HPDE6-E6E7 (cell line): ENCODE measurements around the gene CCDC28B.
A peak's percentile ranks its signal among the peaks of the same experiment; 100 is the strongest.

Experiments
- DNase-seq: peaks from one replicate; pipeline ENCODE4 v3.0.0; 2011; ENCODE audit warnings: missing footprints; ENCODE audit errors: extremely low spot score

CCDC28B gene

DNA sequence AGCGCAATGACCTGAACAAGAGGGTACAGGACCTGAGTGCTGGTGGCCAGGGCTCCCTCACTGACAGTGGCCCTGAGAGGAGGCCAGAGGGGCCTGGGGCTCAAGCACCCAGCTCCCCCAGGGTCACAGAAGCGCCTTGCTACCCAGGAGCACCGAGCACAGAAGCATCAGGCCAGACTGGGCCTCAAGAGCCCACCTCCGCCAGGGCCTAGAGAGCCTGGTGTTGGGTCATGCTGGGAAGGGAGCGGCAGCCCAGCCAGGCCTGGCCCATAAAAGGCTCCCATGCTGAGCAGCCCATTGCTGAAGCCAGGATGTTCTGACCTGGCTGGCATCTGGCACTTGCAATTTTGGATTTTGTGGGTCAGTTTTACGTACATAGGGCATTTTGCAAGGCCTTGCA is 5.4 kb upstream of the CCDC28B start:
- no peak for DNase-seq

DNA sequence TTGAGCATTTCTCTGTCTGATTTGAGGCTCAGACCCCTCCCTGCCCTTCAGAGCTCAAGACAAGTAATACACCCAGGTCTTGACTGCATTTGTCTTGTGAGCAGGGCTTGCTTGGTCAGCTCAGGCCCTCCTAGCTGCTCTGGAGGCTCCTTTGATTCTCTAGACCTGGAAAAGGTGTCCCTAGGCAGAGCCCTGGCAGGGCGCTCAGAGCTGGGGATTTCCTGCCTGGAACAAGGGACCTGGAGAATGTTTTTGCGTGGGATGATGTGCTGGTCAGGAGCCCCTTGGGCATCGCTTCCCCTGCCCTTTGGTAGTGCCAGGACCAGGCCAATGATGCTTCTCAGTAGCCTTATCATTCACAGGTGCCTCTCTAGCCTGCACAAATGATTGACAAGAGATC is 4.9 kb upstream of the CCDC28B start:
- no peak for DNase-seq

DNA sequence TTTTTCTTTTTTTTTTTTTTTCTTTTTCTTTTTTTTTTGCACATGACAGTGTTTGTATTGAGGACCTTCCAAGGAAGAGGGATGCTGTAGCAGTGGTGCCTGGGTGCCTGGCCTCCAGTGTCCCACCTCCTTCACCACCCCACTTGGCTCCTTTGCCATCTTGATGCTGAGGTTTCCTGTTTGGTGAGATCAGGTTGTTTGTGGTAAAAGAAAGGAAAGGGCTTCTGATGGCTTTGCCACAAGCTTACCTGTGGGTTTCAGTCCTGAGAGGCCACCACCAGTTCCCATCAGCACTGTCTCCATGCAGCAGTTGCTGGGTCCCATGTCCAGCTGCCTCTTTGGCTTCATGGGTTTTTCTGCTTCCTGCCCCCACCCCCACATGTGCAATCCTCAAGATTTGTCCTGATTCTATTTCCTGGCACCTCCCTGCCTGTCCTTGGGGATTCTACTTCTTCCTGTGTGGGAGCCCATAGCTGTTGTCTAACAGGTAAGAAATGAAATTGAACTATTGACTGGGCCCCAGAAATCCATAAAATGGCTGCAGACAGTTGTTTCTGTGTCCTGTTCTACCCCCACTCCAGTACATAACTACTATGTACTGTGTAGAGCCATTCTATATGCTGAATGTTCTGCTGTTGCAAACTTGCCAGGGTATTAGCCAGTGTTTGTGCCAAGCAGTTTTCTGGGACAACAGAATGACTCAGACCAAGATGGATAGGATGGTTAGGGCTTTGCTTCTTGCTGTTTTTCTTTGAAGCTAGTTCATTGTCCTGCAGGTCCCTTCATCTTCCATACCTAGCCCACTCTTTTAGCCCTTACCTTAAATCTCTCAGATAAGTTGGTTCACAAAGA is 4.2 kb upstream of the CCDC28B start:
- DNase-seq = no peak

DNA sequence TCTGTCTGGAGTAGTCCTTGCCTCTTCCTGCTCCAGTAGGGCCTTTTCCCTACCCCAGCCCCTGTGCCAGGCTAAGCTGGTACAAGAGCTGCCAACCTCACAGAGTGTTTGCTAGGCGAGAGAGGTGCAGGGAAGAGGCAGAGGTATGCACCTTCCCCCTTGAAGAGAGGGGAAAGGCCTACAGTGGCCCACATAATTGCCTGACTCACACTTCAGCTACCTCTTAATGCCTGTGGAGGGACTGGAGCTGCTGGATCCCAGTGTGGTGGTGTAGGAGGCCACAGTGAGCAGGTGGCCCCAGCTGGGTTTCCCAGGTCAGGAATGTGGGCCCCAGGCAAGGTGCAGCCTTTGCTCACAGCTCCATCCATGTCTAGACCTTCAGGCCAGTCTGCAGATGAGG is 3.3 kb upstream of the CCDC28B start:
- DNase-seq = no peak

DNA sequence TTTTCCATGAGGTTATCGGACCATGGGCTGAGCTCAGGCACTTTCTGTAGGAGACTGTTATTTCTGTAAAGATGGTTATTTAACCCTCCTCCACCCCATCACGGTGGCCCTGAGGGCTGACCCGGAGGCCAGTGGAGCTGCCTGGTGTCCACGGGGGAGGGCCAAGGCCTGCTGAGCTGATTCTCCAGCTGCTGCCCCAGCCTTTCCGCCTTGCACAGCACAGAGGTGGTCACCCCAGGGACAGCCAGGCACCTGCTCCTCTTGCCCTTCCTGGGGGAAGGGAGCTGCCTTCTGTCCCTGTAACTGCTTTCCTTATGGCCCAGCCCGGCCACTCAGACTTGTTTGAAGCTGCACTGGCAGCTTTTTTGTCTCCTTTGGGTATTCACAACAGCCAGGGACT is 2.6 kb upstream of the CCDC28B start:
- DNase-seq = no peak

DNA sequence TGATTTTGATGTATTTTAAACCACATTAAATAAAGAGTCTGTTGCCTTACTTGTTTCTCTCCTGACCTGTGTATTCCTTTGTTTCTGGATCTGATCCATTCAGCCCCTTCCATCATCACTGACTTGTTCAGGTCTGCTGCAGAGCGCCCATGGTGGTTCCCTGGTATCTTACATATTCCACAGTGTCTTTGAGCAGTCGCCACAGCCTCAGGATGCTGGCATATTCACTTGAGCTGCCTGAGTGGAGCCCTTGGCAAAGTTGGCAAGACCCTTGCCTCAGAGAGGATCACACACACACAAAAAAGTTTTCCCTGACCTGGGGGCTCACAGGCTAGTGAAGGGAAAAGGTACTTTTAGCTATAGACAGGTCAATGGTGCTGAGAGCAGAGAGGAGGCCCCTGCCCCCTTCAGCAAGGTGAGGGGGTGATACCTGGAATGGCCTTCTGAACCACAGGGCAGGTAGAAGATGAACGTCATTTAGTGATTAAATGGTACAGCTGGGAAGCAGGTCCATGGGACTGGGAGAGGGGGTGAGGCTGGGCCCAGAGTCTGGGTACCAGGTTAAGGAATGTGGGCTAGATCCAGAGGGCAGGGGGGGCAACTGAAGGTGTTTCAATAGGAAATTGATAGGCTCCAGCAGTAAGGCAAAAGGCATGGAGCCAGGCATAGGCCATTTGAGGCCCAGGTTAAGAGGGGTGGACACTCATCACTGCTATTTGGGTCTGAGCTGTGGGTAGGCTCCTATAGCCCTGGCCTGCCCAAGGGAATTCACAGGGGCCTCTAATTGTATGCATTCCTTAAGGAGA is 2.0 kb upstream of the CCDC28B start:
- no peak for DNase-seq

DNA sequence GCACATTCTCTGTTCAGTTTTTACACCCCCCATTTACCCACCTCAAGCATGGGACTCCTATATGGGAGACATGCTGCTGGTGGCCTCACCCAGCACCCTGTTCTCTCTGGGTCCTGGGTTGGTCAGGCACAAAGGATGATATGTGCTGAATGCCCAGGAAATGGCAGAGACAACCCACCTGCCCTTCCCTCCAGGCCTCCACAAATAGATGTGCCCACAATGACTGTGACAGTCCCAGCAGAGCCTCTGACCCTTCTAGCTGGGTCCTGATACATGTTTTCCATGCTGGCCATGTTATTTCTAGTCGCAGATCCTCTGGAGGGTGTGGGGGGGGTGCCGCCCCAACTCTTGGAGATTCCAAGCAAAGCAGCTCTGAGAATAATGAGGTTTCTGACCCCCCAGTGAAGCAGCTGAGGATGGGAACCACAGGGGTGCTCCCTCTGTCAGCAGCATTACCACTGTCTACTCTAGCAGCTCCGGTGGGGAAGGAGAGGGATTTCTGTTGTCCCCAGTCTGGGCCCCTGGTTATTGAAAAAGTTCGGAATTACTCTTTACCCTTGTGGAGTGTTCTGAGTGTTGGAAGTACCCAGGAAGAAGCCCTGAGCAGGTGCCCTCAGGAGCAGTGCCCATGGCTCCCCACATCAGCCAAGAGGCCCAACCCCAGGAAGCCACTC is 1.2 kb upstream of the CCDC28B start:
- DNase-seq = no peak

DNA sequence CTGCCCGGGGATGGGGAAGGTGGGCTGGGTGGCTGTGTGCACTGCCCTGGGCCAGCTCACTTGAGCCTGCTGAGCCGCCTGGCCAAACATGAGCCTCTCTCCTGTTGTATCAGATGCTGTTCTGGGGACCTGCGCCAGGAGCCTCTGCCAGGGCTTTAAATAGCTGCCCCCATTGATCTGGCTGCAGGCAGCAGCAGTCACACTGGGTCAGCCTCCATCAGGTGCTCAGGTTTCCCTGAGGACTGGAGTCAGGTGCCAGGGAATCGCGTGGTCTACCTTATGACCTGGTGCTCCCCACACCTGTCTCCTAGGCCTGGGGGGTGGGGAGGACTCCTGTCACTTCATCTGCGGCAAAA is 700 bp upstream of the CCDC28B start:
- DNase-seq = no peak

DNA sequence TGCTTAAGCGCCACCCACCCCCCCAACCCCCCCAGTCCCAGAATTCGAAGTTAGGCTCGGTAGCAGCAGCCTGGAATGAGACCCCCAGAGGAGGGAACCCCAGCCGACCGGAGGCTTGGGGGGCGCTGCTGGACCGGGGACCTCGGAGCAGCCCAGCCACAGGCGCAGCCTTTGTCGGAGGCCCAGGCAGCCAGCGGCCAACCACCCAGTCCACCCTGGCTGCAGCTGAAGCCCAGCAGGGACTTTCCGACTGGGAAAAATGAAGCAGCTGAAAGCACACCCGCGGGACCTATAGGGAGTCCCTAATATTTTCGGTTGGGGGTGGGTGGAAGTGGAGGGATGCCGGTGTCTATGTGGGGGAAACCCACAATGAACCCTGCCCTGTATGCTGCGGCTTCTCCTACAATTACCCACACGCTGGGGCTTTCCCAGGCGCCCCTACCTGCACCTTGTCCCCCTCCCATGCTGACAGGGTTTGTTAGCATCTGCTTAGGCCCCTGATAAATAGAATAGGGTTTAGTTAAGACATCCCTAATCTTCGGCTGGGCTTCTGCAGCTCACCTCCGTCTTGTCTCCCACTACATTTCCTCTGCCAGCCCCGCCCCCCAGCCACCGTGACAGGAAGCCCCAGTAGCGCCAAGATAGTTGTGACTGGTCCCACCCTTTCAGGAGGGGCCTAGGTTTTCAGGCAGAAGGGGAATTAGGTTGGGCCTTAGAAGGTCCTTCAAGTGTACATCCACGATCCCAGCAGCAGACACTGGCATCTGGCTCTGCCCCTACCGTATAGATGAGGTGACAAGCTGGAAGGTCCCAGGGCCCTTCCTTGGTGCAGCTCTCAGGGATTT is 838 bp downstream of the CCDC28B start:
- peak; percentile 37 for DNase-seq

DNA sequence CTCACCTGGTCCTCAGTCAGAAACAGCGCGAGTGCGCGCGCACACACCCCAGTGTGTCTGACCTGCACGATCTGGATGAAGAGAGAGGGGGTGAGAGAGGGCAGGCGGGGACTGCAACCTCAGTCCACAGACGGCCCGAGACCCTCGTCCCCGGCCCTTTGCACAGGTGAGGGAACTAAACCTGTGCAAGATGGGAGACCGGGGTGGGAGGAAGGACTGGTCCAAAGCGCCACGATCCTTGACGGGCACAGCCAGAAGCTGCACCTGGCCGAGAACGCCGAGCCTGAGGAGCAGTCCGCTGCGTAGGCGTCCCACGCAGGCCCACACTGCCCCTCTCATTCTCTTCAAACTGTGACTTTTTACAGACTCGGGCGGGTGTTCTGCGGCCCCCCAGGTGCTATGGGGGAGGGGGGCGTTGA is 4.6 kb downstream of the CCDC28B start:
- no peak for DNase-seq

DNA sequence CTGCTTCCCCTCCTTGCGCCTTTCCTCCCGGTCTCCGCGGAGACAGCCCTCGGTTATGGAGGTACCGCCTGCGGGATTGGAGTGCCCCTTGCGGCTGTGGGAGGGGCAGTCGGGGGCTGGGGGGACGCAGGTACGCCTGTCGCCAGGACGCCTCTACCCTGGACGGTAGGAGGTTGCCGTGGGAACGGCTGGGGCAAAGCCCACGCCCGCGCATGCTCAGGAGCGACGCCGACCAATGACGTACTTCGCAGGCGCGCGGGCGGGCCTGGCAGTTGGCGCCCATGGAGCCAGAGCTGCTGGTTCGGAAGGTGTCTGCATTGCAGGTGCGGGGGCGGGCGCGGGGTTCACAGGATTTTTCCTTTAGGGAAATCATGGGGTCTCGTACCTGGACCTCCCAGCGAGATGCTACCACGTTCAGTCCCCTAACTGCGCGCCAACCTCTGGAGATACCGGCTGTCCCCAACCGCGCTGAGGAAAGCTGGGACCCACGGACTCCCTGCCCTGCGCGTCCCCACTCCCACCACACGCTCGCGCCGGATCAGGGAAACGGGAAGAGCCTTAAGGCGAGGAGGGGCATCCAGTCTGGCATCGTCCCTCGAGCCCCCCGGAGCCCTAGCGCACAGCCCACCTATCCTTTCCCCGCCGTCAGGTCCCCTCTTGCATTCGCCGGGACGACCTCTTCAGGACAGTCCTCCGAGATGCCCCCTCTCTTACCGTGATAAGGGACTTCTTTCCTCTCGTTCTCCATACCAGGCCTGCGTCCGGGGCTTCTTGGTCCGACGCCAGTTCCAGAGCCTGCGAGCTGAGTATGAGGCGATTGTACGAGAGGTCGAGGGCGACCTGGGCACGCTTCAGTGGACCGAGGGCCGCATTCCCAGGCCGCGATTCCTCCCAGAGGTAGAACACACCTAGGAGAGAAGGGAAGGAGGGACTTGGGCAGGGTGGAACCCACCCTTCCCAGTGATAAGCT is 5.3 kb downstream of the CCDC28B start, which contains the start of gene IQCC:
Gene IQCC, plus strand, starts transcription at position 271 of the 970 bp plus-strand sequence. Its CDS starts 11 bp downstream, at position 282.
- DNase-seq = peak; percentile 85

DNA sequence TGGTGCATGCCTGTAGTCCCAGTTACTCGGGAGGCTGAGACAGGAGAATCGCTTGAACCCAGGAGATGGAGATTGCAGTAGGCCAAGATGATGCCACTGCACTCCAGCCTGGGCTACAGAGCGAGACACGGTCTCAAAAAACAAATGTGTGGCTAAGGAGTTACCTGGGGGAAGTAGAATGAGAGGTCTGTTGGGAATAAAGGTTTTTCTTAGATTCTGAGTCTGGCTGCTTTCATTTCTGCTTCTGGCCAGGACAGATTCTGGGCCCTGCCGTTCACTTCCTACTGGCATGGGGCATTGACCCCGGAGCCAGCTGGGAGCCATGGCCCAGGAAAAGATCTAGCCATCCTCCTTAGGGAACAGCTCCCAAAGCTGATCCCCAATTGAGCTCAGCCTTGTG is 8.1 kb downstream of the CCDC28B start:
- no peak for DNase-seq

DNA sequence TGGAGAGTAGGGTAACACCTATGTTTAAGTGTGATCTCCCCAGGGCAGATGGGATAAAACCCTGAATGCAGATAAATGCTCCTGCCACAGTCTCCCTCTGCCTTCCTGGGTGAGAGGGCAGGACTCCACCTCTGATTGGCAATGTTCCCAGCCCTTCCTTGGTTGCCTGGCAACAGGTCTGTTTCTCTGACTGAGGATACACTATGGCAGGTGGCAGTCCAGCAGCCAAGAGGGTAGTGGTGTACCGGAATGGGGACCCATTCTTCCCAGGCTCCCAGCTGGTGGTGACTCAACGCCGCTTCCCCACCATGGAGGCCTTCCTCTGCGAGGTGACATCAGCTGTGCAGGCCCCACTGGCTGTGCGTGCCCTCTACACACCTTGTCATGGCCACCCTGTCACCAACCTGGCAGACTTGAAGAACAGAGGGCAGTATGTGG is 8.5 kb downstream of the CCDC28B start, which contains the start of gene DCDC2B:
Gene DCDC2B, plus strand, starts transcription at position 199 of the 438 bp plus-strand sequence. Its CDS starts 5 bp downstream, at position 204.
- peak; percentile 50 for DNase-seq

DNA sequence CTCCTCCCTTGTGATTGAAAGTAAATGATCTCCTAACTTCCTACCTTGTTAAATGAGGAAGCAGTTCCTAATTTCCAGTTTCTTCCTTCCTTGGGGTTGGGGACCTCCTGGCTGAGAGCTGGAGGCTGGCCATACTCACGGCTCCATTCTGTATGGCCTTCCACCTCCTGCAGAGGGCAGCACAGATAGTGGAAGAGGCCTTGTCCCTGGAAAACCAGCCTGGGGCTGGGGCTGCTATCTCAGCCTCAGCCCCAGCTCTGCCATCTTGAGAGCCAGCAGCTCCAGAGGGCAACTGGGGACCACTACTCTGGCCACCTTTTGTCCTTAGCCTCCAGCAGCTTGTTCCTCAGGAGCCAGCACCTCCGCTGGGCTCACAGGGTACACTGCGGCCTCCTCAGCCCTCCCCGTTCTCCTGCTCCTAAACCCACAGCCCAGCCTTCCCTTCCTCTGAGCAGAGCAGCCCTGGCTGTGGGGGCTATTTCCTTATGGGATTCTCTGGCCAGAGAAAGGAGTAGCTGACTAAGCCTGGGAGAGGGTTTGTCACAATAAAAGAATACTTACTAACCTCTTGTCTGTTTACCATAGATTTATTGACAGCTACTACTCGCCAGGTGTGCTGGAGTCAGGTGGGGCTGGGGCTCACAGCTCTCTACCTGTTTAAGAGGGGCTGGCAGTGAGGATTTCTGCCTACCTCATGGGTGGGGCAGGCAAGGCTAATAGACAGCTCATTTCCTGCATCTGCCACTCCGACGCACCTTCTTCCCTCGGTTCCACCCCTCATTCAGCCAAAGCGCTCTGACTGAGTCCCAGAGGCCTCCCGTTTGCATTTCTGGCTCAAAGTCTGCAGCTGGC is 15.5 kb downstream of the CCDC28B start:
- DNase-seq = peak; percentile 81

DNA sequence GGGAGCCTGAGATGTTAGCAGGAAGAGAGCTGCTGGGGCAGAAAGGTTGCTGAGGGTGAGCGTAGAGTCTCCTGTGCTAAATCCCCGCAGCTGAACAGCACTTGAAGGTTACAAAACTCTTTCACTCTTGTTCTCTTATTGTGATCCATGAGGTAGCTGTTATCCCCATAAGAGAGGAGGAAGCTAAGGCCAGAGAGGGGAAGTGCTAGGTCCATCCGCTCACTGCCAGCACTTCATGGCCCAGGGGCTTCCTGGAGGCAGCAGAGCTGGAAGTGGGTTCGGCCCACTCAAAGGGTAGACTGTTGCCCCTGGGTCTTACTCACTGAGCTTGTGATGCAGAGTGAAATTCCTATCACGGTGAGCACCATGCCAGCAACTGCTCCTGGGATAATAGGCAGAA is 16.2 kb downstream of the CCDC28B start:
- no peak for DNase-seq

DNA sequence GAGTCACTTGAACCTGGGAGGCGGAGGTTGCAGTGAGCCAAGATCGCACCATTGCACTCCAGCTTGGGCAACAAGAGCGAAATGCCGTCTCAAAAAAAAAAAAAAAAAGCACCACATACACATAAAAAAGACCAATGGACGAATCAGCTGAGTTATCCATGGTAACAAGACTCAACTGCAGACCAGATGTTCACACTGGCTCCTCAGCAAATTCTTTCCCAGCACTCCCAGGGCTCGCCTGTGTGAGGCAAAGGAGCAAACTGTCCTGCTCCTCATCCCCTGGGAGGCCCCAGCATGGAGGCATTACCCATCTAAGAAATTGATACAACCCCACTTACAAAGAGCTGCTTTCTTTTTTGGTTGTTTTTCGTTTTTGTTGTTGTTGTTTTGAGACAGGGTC is 18.6 kb downstream of the CCDC28B start:
- no peak for DNase-seq

DNA sequence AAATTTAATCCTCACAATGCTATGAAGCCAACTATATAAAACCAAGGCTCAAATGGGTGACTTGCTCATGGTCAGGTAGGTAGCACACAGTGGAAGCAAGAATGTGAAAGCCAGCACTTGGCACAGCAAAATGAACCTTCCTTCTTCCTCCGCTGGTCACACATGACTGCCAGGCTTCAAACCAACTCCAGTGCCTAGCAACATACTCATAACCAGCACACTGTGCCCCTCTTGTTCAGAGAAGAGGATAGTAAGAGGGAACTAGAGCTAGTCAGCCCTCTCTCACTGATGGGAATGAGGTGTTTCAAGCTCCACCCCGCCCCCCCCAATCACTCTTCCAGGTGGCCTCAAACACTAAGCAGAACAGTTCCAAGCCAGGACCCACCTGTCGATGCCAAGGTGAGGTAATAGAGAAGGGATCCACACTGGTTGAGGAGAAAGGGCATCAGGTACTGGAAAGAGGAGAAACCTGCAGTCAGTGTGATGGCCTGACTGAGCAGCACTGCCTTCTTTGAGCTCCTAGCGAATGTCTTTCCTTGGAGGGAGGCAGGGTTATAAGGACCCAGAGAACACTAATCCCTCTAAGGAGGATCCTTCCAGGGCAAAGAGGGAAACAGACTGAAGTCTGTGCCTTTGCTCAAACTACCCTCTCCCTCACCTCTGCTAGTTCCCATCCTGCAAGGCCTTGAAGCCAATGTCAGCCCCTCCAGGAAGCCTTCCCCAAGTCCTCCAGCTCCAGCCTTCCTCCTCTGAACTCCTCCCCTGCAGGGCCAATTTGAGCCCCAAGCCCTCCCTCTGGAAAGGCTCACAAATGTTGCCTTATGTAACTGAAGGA is 20.6 kb downstream of the CCDC28B start:
- DNase-seq = no peak

DNA sequence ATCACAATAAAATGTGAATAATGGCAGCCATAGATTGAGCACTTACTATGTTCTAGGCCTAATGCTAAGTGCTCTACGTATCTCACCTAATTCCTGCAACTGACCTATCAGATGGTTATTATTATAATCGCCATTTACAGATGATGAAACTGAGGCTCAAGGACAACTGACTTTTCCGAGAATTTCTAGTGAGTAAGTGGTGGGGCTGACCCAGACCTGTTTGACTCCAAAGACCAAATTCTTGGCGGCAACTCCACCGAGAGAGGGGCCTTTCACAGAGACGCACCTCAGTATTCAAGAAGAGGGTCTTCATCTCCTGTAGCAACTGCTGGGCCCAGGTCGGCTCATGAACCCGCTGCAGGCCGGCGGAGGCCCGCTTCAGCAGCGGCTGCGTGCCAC is 21.2 kb downstream of the CCDC28B start:
- no peak for DNase-seq
